Measurements from ENCODE around the gene PLEKHG1.

The PLEKHG1 gene

DNA sequence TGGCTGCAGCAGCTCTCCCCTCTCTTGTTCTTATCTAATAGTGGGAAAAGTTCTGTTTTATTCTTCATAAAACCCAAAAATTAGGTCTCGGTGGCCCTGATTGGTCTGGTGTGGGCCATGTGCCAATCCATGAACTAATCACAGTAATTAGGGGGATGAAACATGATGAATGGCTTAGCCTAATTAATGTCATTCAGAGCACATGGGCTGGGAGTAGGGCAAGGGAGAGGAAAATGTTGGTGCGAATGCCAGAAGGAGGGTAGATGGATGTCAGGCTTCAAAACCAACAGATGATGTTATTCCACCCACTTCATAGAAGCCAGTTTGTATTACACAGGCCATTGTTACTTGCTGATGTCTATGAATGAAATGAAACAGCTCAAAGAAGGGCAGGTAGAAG, 46.5 kb downstream of the PLEKHG1 start:
- no peak for DNase-seq

GRCh38 chr6:150647051-150647450, 47.4 kb downstream of the PLEKHG1 start:
- DNase-seq = no peak
